CD4-positive, CD25-positive, alpha-beta regulatory T cell (primary cell): ENCODE measurements around the gene RASGEF1C. TPM values are rescaled to one million over a fixed set of nuclear protein-coding genes. Genes with fewer than 3 reads are reported as not detected.

ENCODE experiments used
- ATAC-seq, 2 donors: fragments of 150-1000 bp; cut with Tn5 transposase; one replicate each; pipeline ENCODE4 v1.10.0; 2021; ENCODE audit warnings: low read depth in 2 of 2, moderate number of reproducible peaks in 2 of 2, moderate library complexity in 1 of 2
- DNase-seq, 3 donors: peaks; one replicate each; pipeline versions ENCODE4 v3.0.0 to v3.0.0-alpha.2; 2012 to 2022; ENCODE audit warnings: mixed read lengths in 1 of 3
- H3K27ac ChIP-seq: one replicate; pipeline ENCODE4 v1.7.0; 2013; ENCODE audit warnings: mild to moderate bottlenecking, low read length; ENCODE audit not compliant: insufficient read depth, poor library complexity, severe bottlenecking
- H3K27me3 ChIP-seq: one replicate; pipeline ENCODE4 v1.7.0; 2013; ENCODE audit warnings: low read length; ENCODE audit not compliant: control insufficient read depth, insufficient read depth
- H3K36me3 ChIP-seq: one replicate; pipeline ENCODE4 v1.7.0; 2013; ENCODE audit warnings: mild to moderate bottlenecking, low read length, moderate library complexity; ENCODE audit not compliant: control insufficient read depth, insufficient read depth
- H3K4me1 ChIP-seq: 2 replicates; pipeline ENCODE4 v1.7.0; 2013; ENCODE audit warnings: mild to moderate bottlenecking, low read length; ENCODE audit not compliant: insufficient read depth, control insufficient read depth, poor library complexity, severe bottlenecking
- H3K4me3 ChIP-seq: one replicate; pipeline ENCODE4 v1.7.0; 2013; ENCODE audit warnings: low read depth, mild to moderate bottlenecking, low read length, moderate library complexity
- H3K9me3 ChIP-seq, 2 experiments: 1 replicate in 1 of 2; 2 replicates in 1 of 2; pipeline ENCODE4 v1.7.0; 2013; ENCODE audit warnings: low read length in 2 of 2, mild to moderate bottlenecking in 1 of 2, moderate library complexity in 1 of 2; ENCODE audit not compliant: control insufficient read depth in 2 of 2
- H3K27ac Mint-ChIP-seq, 3 donors: one replicate each; pipeline ENCODE4 v1.8.0; 2020 to 2022; ENCODE audit warnings: mild to moderate bottlenecking in 3 of 3, mixed read lengths in 3 of 3, moderate library complexity in 2 of 3
- H3K27me3 Mint-ChIP-seq: one replicate; pipeline ENCODE4 v1.8.0; 2022; ENCODE audit warnings: mild to moderate bottlenecking, mixed read lengths
- H3K36me3 Mint-ChIP-seq: one replicate; pipeline ENCODE4 v1.8.0; 2020; ENCODE audit warnings: mixed read lengths
- H3K4me1 Mint-ChIP-seq, 4 donors: one replicate each; pipeline ENCODE4 v1.8.0; 2020 to 2022; ENCODE audit warnings: mixed read lengths in 4 of 4, mild to moderate bottlenecking in 1 of 4
- H3K4me3 Mint-ChIP-seq, 4 donors: one replicate each; pipeline ENCODE4 v1.8.0; 2020 to 2022; ENCODE audit warnings: mild to moderate bottlenecking in 4 of 4, mixed read lengths in 4 of 4, moderate library complexity in 3 of 4
- H3K9me3 Mint-ChIP-seq, 7 donors: one replicate each; pipeline ENCODE4 v1.8.0; 2020 to 2022; ENCODE audit warnings: mixed read lengths in 7 of 7, mild to moderate bottlenecking in 3 of 7, moderate library complexity in 2 of 7
- polyA plus RNA-seq, 4 donors: library from polyadenylated mRNA; unstranded; fragments of 300-500 nt; fragmentation: Illumina TruSeq; gene quantifications; one replicate each; pipeline ENCODE4 v1.2.3, GENCODE V29; 2021
- total RNA-seq: library from RNA; stranded (reverse); gene quantifications from one replicate; pipeline ENCODE4 v1.2.3, GENCODE V29; 2022

The RASGEF1C gene
- total and polyA plus RNA-seq, 5 donors from 2014 or later = not detected

DNA sequence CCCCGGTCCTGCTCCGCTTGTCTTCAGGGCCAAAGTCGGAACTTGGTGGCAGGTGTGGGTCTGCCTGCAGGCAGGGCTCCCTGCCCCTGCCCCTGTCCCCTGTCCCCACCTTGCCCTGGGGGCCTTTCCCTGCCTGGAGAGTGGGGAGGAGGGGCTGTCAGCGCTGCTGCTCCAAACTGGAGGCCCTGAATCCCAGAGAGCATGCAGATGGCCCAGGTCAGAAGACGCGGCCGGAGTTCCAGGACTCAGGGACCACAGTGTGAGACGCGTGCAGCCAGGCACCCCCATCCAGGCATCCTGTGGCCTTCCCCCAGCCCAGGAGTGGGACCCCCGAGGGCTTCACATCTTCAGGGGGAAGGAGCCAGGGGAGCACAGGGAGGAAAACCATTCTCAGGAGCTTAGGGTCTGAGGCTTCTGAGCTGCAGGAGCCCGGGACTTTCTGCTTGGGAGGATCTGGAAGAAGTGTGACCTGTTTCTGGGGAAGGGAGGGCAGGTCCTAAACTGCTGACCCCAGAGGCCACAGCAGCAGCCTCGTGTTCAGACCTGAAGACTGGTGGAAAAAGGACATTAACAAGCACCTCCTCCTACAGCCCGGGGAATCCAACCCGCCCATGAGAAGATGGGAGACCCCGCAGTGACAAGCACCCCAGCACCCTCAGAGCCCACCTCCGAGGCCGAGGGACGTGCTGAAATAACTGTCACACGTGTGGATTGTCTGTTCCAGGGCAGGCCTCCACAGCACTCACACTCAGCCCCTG is 38.0 kb downstream of the RASGEF1C start:
- Mint-ChIP-seq H3K4me3 (no peak overlapping the region), H3K27ac (no peak overlapping the region), H3K9me3 (peaks cover 0 to 2% (median 0%) of the 10 kb centered on the region in 7 donors), H3K4me1 (no peaks in the 10 kb centered on the region), H3K27me3 (peaks cover 6% of the 10 kb centered on the region), H3K36me3 (no peaks in the 10 kb centered on the region)
- Histone ChIP-seq H3K36me3 (no peaks in the 10 kb centered on the region), H3K9me3 (no peaks in the 10 kb centered on the region), H3K27ac (no peak overlapping the region), H3K27me3 (no peaks in the 10 kb centered on the region), H3K4me3 (no peak overlapping the region), H3K4me1 (no peaks in the 10 kb centered on the region)
- ATAC-seq (no peak), DNase-seq (no peak)

DNA sequence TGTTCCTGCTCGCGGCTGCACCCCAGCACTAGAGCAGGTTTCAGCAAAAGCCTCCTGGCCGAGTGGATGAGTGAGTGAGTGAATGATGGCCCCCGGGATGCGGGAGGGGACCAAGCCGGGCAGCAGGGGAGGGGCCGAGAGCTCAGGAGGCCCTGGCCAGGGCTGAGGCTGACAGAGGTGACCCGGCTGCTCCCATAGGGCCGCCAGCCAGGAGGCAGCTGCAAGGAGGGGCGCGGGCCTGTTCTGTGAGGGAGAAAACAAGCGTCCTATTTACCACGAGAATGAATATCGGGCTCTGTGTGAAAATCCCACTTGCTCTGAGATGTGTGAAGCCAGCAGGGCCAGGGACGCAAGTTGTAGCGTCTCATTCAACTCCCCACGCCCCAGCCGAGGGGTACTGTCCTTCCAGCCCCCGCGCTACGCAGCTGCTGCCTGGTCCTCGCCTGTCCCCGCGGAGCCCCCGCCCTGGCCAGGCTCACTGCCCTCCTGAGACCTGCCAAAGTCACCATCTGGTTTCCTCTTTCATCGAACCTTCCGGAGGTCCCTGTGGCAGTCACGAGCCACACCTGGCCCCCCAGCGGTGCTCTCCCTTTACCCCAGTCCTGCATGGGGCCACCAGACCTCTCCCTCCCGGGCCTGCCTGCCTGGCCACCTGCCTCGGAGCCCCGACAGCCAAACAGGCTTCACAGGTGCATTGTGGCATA is 38.8 kb downstream of the RASGEF1C start:
- Histone ChIP-seq H3K4me1 (no peaks in the 10 kb centered on the region), H3K4me3 (no peak overlapping the region), H3K9me3 (no peaks in the 10 kb centered on the region), H3K36me3 (no peaks in the 10 kb centered on the region), H3K27me3 (no peaks in the 10 kb centered on the region), H3K27ac (no peak overlapping the region)
- Mint-ChIP-seq H3K4me1 (no peaks in the 10 kb centered on the region), H3K27ac (no peak overlapping the region), H3K9me3 (peaks cover 0 to 2% (median 0%) of the 10 kb centered on the region in 7 donors), H3K36me3 (no peaks in the 10 kb centered on the region), H3K4me3 (no peak overlapping the region), H3K27me3 (peaks cover 6% of the 10 kb centered on the region)
- ATAC-seq (no peak), DNase-seq (no peak)

- H3K4me3 Mint-ChIP-seq = no peak overlapping the region
- no peaks in the 10 kb centered on the region for H3K9me3 ChIP-seq
- ATAC-seq (no peak), DNase-seq (no peak)
- no peaks in the 10 kb centered on the region for H3K4me1 ChIP-seq
- H3K27ac Mint-ChIP-seq = no peak overlapping the region
- no peak overlapping the region for H3K4me3 ChIP-seq
- no peaks in the 10 kb centered on the region for H3K27me3 ChIP-seq
- no peaks in the 10 kb centered on the region for H3K36me3 Mint-ChIP-seq
- H3K9me3 Mint-ChIP-seq = peaks cover 0 to 2% (median 0%) of the 10 kb centered on the region in 7 donors
- no peaks in the 10 kb centered on the region for H3K36me3 ChIP-seq
- no peak overlapping the region for H3K27ac ChIP-seq
- peaks cover 6% of the 10 kb centered on the region for H3K27me3 Mint-ChIP-seq
- H3K4me1 Mint-ChIP-seq = no peaks in the 10 kb centered on the region
These were observed 39.5 kb downstream of the RASGEF1C start for GRCh38 chr5:180169248-180170105.

DNA sequence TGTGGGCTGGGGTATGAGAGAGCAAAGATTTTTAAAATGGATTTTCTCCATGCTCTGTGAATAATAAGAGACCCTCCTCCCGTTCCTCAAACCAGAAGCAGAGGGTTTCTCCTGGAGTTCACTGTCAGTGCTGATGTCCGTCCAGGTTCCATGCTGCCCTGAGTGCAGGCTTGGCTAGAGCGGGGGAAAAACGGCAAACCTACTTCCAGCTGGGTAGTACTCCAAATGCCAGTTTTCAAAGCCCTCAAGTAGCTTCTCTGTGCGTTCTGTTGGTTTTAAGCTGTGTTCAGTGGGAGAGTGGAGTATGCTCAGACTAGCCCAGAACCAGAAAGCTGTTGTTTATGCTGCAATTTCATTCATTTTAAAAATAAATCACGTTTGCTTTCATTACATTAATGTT is 40.3 kb downstream of the RASGEF1C start:
- no peak overlapping the region for H3K27ac ChIP-seq
- H3K4me1 ChIP-seq = no peaks in the 10 kb centered on the region
- H3K4me3 ChIP-seq = no peak overlapping the region
- ATAC-seq = no peak
- H3K9me3 ChIP-seq = no peaks in the 10 kb centered on the region
- no peaks in the 10 kb centered on the region for H3K36me3 ChIP-seq
- H3K9me3 Mint-ChIP-seq = peaks cover 0 to 4% (median 2%) of the 10 kb centered on the region in 7 donors
- H3K27ac Mint-ChIP-seq = no peak overlapping the region
- no peaks in the 10 kb centered on the region for H3K27me3 ChIP-seq
- H3K27me3 Mint-ChIP-seq = peaks cover 6% of the 10 kb centered on the region
- no peaks in the 10 kb centered on the region for H3K36me3 Mint-ChIP-seq
- no peak for DNase-seq
- H3K4me1 Mint-ChIP-seq = no peaks in the 10 kb centered on the region
- no peak overlapping the region for H3K4me3 Mint-ChIP-seq

DNA sequence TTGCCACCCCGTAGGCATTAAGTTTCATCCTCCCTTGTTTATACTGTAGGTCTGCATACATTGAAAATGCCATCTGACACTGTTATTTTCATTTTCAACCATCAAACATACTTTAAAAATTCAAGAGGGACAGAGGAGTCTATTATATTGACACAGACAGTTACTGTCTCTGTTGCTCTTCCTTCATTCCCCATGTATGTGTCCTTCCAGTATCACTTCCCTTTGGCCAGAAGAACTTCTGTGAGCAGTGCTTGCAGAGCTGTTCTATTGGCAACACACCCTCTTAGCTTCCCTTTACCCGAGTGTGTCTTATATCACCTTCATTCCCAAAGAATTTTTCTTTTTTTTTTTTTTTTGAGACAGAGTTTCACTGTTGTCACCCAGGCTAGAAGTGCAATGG is 42.8 kb downstream of the RASGEF1C start:
- no peak overlapping the region for H3K27ac ChIP-seq
- DNase-seq (no peak), ATAC-seq (no peak)
- H3K9me3 ChIP-seq = no peaks in the 10 kb centered on the region
- no peaks in the 10 kb centered on the region for H3K36me3 Mint-ChIP-seq
- peaks cover 11% of the 10 kb centered on the region for H3K27me3 Mint-ChIP-seq
- no peaks in the 10 kb centered on the region for H3K36me3 ChIP-seq
- no peaks in the 10 kb centered on the region for H3K27me3 ChIP-seq
- H3K9me3 Mint-ChIP-seq = peaks cover 0 to 5% (median 2%) of the 10 kb centered on the region in 7 donors
- H3K4me3 Mint-ChIP-seq = no peak overlapping the region
- no peaks in the 10 kb centered on the region for H3K4me1 ChIP-seq
- H3K4me3 ChIP-seq = no peak overlapping the region
- H3K4me1 Mint-ChIP-seq = no peaks in the 10 kb centered on the region
- no peak overlapping the region for H3K27ac Mint-ChIP-seq

DNA sequence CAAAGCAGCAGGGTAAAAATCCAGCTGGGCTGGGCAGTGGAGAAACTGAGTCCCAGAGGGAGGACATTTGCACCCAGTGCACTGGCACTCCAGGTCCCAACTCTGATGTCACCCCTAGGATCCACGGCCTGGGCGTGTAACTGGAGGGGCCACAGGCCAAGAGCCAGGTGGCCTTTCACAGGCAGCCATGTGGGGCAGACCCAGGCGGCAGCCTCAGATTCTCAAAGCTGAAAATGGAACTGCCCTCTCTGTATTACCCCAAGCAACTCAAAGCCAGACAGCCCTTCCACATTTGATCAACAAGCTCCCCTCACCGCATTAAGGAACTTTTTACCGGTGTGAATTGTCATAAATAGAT is 46.7 kb downstream of the RASGEF1C start:
- H3K27me3 Mint-ChIP-seq = peaks cover 15% of the 10 kb centered on the region
- DNase-seq (no peak), ATAC-seq (no peak)
- no peak overlapping the region for H3K4me3 ChIP-seq
- H3K27ac Mint-ChIP-seq = no peak overlapping the region
- no peaks in the 10 kb centered on the region for H3K9me3 ChIP-seq
- H3K36me3 Mint-ChIP-seq = no peaks in the 10 kb centered on the region
- no peak overlapping the region for H3K27ac ChIP-seq
- H3K4me1 ChIP-seq = no peaks in the 10 kb centered on the region
- H3K4me3 Mint-ChIP-seq = no peak overlapping the region
- H3K4me1 Mint-ChIP-seq = no peaks in the 10 kb centered on the region
- H3K27me3 ChIP-seq = no peaks in the 10 kb centered on the region
- H3K9me3 Mint-ChIP-seq = peaks cover 0 to 5% (median 0%) of the 10 kb centered on the region in 7 donors
- H3K36me3 ChIP-seq = no peaks in the 10 kb centered on the region

DNA sequence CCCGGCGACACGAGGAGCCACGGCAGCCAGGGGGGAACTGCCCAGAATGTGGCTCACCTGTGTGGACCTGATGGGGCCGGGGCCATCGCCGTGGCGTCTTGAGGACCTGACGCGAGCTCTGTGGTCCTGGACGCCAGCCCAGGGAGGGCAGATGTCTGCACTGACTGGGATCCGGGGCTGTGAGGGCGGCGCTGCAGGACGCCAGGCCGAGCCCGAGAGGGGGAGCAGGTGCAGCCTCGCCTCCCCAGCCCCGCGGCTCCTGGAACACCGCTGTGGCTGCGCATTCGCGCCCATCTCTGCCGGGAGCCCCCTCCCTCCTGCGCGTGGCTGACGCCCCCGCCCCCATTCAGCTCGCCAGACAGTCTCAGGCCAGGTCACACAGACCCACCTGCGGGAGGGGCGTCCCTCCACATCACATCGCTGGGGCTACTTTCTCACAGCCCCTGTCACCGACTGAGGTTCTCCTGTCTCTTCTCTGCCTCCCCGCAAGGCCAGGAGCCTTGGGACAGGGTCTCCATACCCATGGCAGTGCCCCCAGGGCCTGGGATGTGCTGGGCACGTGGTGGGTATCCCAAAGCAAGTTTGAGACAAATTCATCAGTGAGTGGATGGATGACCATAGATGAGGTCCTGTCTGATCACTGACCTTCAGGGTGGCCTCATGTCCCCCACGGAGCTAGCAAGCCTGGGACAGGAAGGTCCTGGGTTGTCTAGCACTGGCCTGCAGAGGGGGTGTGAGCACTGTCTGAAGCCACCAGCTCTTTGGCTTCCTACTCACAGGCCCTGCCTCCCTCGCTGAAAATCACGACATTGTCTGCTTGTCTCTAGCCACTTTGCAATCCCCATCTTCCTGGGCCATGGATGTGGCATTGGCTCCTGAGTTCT is 47.3 kb downstream of the RASGEF1C start:
- H3K36me3 ChIP-seq = no peaks in the 10 kb centered on the region
- Mint-ChIP-seq H3K27ac (no peak overlapping the region), H3K27me3 (peaks cover 10% of the 10 kb centered on the region), H3K9me3 (peaks cover 0 to 5% (median 0%) of the 10 kb centered on the region in 7 donors), H3K4me1 (no peaks in the 10 kb centered on the region), H3K36me3 (no peaks in the 10 kb centered on the region), H3K4me3 (no peak overlapping the region)
- H3K27me3 ChIP-seq = no peaks in the 10 kb centered on the region
- no peak overlapping the region for H3K4me3 ChIP-seq
- DNase-seq = no peak
- H3K4me1 ChIP-seq = no peaks in the 10 kb centered on the region
- H3K27ac ChIP-seq = no peak overlapping the region
- H3K9me3 ChIP-seq = no peaks in the 10 kb centered on the region
- no peak for ATAC-seq
